ENCODE measurements around the gene MAP3K5. TPM values are rescaled to one million over a fixed set of nuclear protein-coding genes. Genes with fewer than 3 reads are reported as not detected.

MAP3K5 gene
- total RNA-seq, 4 donors from 2014 or later = 18.7 to 24.1 (median 20.7) TPM

- Histone ChIP-seq H3K4me1 (peaks cover 22 to 25% (median 24%) of the 10 kb centered on the region in 4 donors), H3K4me3 (no peak overlapping the region), H3K9me3 (no peaks in the 10 kb centered on the region), H3K36me3 (no peaks in the 10 kb centered on the region), H3K27me3 (no peaks in the 10 kb centered on the region), H3K27ac (replicated peaks in 1 of 4) (no peak overlapping the region)
- intact Hi-C loops (cut with DNase I) = no loop called here
- 89% methylated on average over 13 of the region's 13 CpGs for WGBS
- no peak for DNase-seq (ENCODE audit: extremely low spot score)
- no peak for TF ChIP-seq POLR2AphosphoS5 (IDR thresholded peaks at IDR 0.05)
- no peak for TF ChIP-seq EP300 (IDR thresholded peaks at IDR 0.05)
- TF ChIP-seq CTCF (IDR thresholded peaks at IDR 0.05) = no peak
- TF ChIP-seq POLR2A (IDR thresholded peaks at IDR 0.05; ENCODE audit: low read depth) = no peak
Measured at GRCh38 chr6:136720045-136720770, 72.1 kb downstream of the MAP3K5 start.

- intact Hi-C loops (cut with DNase I) = no loop called here
Measured at GRCh38 chr6:136719280-136720044, 72.8 kb downstream of the MAP3K5 start.

GRCh38 chr6:136718476-136718875, 73.8 kb downstream of the MAP3K5 start:
- intact Hi-C loops (cut with DNase I) = no loop called here

More at GRCh38 chr6:136719280-136720044, 72.8 kb downstream of the MAP3K5 start:
- Histone ChIP-seq H3K27ac (replicated peaks in 1 of 4) (no peak overlapping the region), H3K27me3 (no peaks in the 10 kb centered on the region), H3K4me1 (peaks cover 22 to 25% (median 24%) of the 10 kb centered on the region in 4 donors), H3K9me3 (no peaks in the 10 kb centered on the region), H3K4me3 (no peak overlapping the region), H3K36me3 (no peaks in the 10 kb centered on the region)
- no peak for DNase-seq (ENCODE audit: extremely low spot score)
- TF ChIP-seq CTCF (IDR thresholded peaks at IDR 0.05) (no peak), POLR2AphosphoS5 (IDR thresholded peaks at IDR 0.05) (no peak), POLR2A (IDR thresholded peaks at IDR 0.05; ENCODE audit: low read depth) (no peak), EP300 (IDR thresholded peaks at IDR 0.05) (no peak)
- 61% methylated on average over 2 of the region's 2 CpGs for WGBS

GRCh38 chr6:136717716-136717990, 74.6 kb downstream of the MAP3K5 start:
- Histone ChIP-seq H3K4me3 (peak overlapping the region; percentile 12 to 31 (median 16)), H3K27ac (replicated peaks in 1 of 4) (peak overlapping the region; percentile 47 to 64 (median 59)), H3K36me3 (no peaks in the 10 kb centered on the region), H3K4me1 (peaks cover 22 to 25% (median 24%) of the 10 kb centered on the region in 4 donors), H3K27me3 (no peaks in the 10 kb centered on the region), H3K9me3 (no peaks in the 10 kb centered on the region)
- 11% methylated on average over 1 of the region's 1 CpG for WGBS
- intact Hi-C loops (cut with DNase I) = no loop called here
- no peak for DNase-seq (ENCODE audit: extremely low spot score)
- no peak for TF ChIP-seq POLR2A (IDR thresholded peaks at IDR 0.05; ENCODE audit: low read depth)
- no peak for TF ChIP-seq EP300 (IDR thresholded peaks at IDR 0.05)
- TF ChIP-seq POLR2AphosphoS5 (IDR thresholded peaks at IDR 0.05) = no peak
- TF ChIP-seq CTCF (IDR thresholded peaks at IDR 0.05) = no peak

More at GRCh38 chr6:136718476-136718875, 73.8 kb downstream of the MAP3K5 start:
- Histone ChIP-seq H3K9me3 (no peaks in the 10 kb centered on the region), H3K27me3 (no peaks in the 10 kb centered on the region), H3K4me1 (peaks cover 22 to 25% (median 24%) of the 10 kb centered on the region in 4 donors), H3K36me3 (no peaks in the 10 kb centered on the region), H3K27ac (replicated peaks in 1 of 4) (peak overlapping the region in 2 of 4 donors; percentile 56 to 64), H3K4me3 (no peak overlapping the region)
- no peak for DNase-seq (ENCODE audit: extremely low spot score)
- TF ChIP-seq CTCF (IDR thresholded peaks at IDR 0.05) (no peak), EP300 (IDR thresholded peaks at IDR 0.05) (no peak), POLR2A (IDR thresholded peaks at IDR 0.05; ENCODE audit: low read depth) (no peak), POLR2AphosphoS5 (IDR thresholded peaks at IDR 0.05) (no peak)
- WGBS = 85% methylated on average over 1 of the region's 1 CpG
